A673 (cell line): ENCODE results near the gene ORAI2. TPM values are rescaled to one million over a fixed set of nuclear protein-coding genes. Genes with fewer than 3 reads are reported as not detected.

Source experiments
- BruUV-seq: library from RNA; stranded (reverse); fragments of 400-500 nt; replicated peaks from 2 replicates; lab custom pipeline; 2021; lab: Mats Ljungman, UMichigan
- CTCF ChIA-PET: fragments of 300-600 bp; sonication (Branson Sonifier 250); formaldehyde crosslinking; loops from one replicate; lab custom pipeline; 2022; ENCODE audit warnings: antibody characterized with exemption; lab: Charles Lee
- POLR2A ChIA-PET: fragments of 300-600 bp; sonication (Branson Sonifier 250); formaldehyde crosslinking; loops from one replicate; lab custom pipeline; 2022; ENCODE audit warnings: antibody characterized with exemption; ENCODE audit not compliant: low non-redundant PET; lab: Charles Lee
- DNase-seq: peaks from one replicate; pipeline ENCODE4 v3.0.0-alpha.2; 2015; ENCODE audit warnings: low spot score
- H3K27ac ChIP-seq: fragments of 200-600 bp; sonication (generic); 2 replicates; pipeline ENCODE4 v1.5.1; 2016; ENCODE audit warnings: mixed run types, low read depth, mild to moderate bottlenecking, mixed read lengths, antibody characterized with exemption, low read length; ENCODE audit not compliant: poor library complexity, severe bottlenecking
- H3K27me3 ChIP-seq: fragments of 200-600 bp; sonication (generic); replicated peaks from 2 replicates; pipeline ENCODE4 v1.6.1; 2017; ENCODE audit warnings: mixed run types, low read depth, mild to moderate bottlenecking, mixed read lengths, antibody characterized with exemption, low read length; ENCODE audit not compliant: insufficient read depth, poor library complexity
- H3K36me3 ChIP-seq: fragments of 200-600 bp; sonication (generic); 2 replicates; pipeline ENCODE4 v1.6.1; 2016; ENCODE audit warnings: mixed run types, mild to moderate bottlenecking, mixed read lengths, antibody characterized with exemption, low read length; ENCODE audit not compliant: insufficient read depth, poor library complexity, severe bottlenecking
- H3K4me1 ChIP-seq: fragments of 200-600 bp; sonication (generic); 2 replicates; pipeline ENCODE4 v1.6.1; 2017; ENCODE audit warnings: mixed run types, mild to moderate bottlenecking, mixed read lengths, antibody characterized with exemption, low read length; ENCODE audit not compliant: insufficient read depth, poor library complexity, severe bottlenecking
- H3K4me3 ChIP-seq: fragments of 200-600 bp; sonication (generic); 2 replicates; pipeline ENCODE4 v1.5.1; 2016; ENCODE audit warnings: low read depth, mixed run types, mild to moderate bottlenecking, mixed read lengths, low read length; ENCODE audit not compliant: poor library complexity, severe bottlenecking
- H3K9me3 ChIP-seq: fragments of 200-600 bp; sonication (generic); 2 replicates; pipeline ENCODE4 v1.6.1; 2016; ENCODE audit warnings: mixed run types, low read depth, mild to moderate bottlenecking, mixed read lengths, antibody characterized with exemption, low read length; ENCODE audit not compliant: poor library complexity, severe bottlenecking
- EZH2 ChIP-seq: fragments of 200-600 bp; sonication (generic); IDR thresholded peaks from 2 replicates; pipeline ENCODE4 v1.6.1; 2017; ENCODE audit warnings: borderline replicate concordance, low read depth, mild to moderate bottlenecking, mixed read lengths, antibody characterized with exemption, low read length; ENCODE audit not compliant: poor library complexity, severe bottlenecking
- intact Hi-C: fragments of 100-400 bp; cut with micrococcal nuclease; formaldehyde crosslinking; loops from one replicate; pipeline ENCODE4 v1.10.0; 2022; ENCODE audit not compliant: unreplicated experiment
- total RNA-seq: library from RNA; stranded (reverse); gene quantifications from 2 replicates; pipeline ENCODE4 v1.2.3, GENCODE V29; 2021
- TF ChIP-seq, protein P1 (sequence below): fragments of 300-800, 200-600 bp; sonication (generic); conservative IDR thresholded peaks from 2 replicates; pipeline ENCODE4 v1.5.1; 2017; ENCODE audit warnings: low read depth, mild to moderate bottlenecking, antibody characterized with exemption, low read length, moderate library complexity, mixed read lengths

Gene ORAI2
- total RNA-seq, 1 experiment from 2014 or later = 35.2 TPM

GRCh38 chr7:102427019-102427405 is 6.4 kb upstream of the ORAI2 start:
- CTCF ChIA-PET = no interaction called here
- TF ChIP-seq, protein P1, sequence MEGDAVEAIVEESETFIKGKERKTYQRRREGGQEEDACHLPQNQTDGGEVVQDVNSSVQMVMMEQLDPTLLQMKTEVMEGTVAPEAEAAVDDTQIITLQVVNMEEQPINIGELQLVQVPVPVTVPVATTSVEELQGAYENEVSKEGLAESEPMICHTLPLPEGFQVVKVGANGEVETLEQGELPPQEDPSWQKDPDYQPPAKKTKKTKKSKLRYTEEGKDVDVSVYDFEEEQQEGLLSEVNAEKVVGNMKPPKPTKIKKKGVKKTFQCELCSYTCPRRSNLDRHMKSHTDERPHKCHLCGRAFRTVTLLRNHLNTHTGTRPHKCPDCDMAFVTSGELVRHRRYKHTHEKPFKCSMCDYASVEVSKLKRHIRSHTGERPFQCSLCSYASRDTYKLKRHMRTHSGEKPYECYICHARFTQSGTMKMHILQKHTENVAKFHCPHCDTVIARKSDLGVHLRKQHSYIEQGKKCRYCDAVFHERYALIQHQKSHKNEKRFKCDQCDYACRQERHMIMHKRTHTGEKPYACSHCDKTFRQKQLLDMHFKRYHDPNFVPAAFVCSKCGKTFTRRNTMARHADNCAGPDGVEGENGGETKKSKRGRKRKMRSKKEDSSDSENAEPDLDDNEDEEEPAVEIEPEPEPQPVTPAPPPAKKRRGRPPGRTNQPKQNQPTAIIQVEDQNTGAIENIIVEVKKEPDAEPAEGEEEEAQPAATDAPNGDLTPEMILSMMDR = no peak

DNA sequence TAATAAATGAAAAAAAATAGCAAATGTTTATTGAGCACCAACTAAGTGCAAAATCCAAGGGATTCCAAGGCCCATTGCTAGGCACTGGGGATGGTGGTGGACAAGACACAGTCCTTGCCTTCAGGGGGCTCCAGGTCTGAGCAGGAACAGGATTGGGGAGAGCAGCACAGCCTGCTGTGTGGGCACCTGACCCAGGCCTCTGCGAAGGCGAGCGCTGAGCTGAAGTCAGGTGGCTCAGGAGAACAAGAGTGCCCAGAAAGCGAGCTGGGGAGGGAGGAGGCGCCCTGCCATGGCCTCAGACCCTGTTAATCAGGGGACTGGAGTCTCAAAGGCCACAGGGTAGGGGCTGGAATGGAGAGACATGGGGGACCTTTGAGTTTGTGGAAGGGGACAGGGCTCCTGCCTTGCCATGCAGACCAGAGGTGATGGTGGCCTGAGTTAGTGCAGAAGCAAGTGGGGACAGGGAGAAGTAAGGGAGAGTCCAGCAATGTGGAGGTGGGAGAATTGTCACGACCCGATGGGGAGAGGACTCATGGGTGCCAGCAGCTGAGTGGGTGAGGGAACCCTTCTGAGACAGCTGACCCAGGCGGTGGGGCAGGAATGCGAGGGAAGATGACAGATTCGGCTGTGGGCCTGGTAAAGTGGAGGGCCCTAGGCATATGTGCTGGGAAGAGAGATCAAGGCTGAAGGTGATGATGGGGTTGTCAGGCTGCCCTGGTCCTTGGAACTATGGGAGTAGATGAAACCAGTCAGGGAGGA is 4.1 kb upstream of the ORAI2 start:
- H3K36me3 ChIP-seq = peaks cover 7% of the 10 kb centered on the region
- intact Hi-C loops = no loop called here
- H3K9me3 ChIP-seq = no peaks in the 10 kb centered on the region
- TF ChIP-seq, protein P1 = no peak
- no peak for TF ChIP-seq EZH2
- no TSS peak for BruUV-seq
- ChIA-PET POLR2A (no interaction called here), CTCF (no interaction called here)
- H3K27ac ChIP-seq = no peak overlapping the region
- H3K4me1 ChIP-seq = peaks cover 30% of the 10 kb centered on the region
- H3K27me3 ChIP-seq = no peaks in the 10 kb centered on the region
- no peak overlapping the region for H3K4me3 ChIP-seq
- no peak for DNase-seq

More at GRCh38 chr7:102427019-102427405, 6.4 kb upstream of the ORAI2 start:
- POLR2A ChIA-PET = no interaction called here
- Histone ChIP-seq H3K4me3 (no peak overlapping the region), H3K9me3 (no peaks in the 10 kb centered on the region), H3K27ac (no peak overlapping the region), H3K36me3 (peaks cover 9% of the 10 kb centered on the region), H3K27me3 (no peaks in the 10 kb centered on the region), H3K4me1 (peaks cover 13% of the 10 kb centered on the region)
- no peak for DNase-seq
- intact Hi-C loops = no loop called here
- BruUV-seq = no TSS peak

DNA sequence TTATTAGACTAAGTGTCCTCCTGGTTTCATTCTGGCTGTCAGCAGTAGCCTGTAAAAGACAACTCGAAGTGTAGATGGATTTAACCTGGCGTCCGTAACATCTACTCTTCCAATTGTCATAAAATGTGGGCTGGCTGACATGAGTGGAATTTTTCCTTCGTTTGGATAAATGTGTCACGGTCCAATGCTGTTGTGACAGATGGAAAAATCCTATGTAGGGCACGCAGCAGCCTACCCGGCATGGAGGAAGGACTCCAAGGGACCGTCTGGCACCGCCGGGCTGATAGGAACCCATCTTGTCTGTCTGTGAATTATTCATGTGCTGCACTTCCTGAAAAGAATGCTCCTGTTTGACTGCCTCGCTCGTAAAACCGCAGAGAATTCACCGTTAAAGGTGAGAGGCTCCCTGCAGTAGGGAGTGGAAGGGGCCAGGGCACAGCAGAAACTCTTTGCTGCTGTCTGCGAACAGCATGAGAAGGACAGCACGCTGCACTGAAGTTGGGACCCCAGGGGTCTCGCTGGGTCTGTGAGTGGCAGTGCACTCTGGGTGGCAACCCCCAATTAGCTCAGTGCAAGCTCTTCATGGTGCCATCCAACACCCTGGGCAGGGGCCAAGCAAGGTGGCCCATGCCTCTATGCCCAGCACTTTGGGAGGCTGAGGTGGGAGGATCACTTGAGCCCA is 1.6 kb upstream of the ORAI2 start:
- Histone ChIP-seq H3K27ac (peak overlapping the region; percentile 65), H3K27me3 (no peaks in the 10 kb centered on the region), H3K4me1 (peaks cover 33% of the 10 kb centered on the region), H3K36me3 (no peaks in the 10 kb centered on the region), H3K9me3 (no peaks in the 10 kb centered on the region), H3K4me3 (no peak overlapping the region)
- BruUV-seq = no TSS peak
- intact Hi-C loops = no loop called here
- peak; percentile 76 for DNase-seq
- ChIA-PET POLR2A (no interaction called here), CTCF (no interaction called here)
- no peak for TF ChIP-seq EZH2
